ENCODE measurements around the gene FARP2.

DNA sequence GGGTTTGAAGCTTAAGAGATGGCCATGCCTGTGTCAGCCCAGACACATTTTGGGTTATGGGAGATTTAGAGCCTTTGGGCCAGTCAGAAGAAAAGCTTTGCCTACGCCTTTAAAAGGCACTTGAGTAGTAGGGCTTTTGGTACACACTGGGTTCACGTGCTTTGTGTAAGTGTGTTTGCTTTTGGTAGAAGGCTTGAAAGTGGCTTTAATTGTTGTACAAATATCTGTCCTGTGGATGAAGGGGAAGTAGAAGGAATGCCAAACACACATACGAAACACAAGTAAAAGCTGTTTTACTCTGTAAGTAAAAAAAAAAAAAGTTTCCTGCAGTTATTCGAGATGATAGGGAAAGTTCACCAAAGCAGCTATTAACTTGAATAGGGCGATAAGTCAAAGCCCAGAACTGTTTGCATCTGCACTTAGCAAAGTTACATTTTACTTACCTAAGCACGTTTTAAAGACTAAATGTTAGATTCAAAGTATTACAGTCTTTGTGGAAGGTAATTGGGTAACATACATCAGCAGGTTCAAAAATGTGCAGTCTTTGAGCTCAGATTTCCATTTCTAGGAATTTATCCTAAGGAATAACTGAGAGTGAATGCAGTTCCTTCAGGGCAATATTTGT lies 76.9 kb downstream of the FARP2 start:
- TF ChIP-seq, protein P1, sequence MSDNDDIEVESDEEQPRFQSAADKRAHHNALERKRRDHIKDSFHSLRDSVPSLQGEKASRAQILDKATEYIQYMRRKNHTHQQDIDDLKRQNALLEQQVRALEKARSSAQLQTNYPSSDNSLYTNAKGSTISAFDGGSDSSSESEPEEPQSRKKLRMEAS (IDR thresholded peaks at IDR 0.05), result no peak
- TF ChIP-seq EP300 (IDR thresholded peaks at IDR 0.05; ENCODE audit: borderline replicate concordance), result no peak
- TF ChIP-seq RAD21 (IDR thresholded peaks at IDR 0.05; ENCODE audit: low read depth), result no peak
- TF ChIP-seq EGR1 (IDR thresholded peaks at IDR 0.05), result no peak
- TF ChIP-seq FOXM1 (IDR thresholded peaks at IDR 0.05; ENCODE audit: borderline replicate concordance, low read depth), result no peak

Measured in Ishikawa (cell line).